ENCODE measurements around the gene LHPP. TPM values are rescaled to one million over a fixed set of nuclear protein-coding genes. Genes with fewer than 3 reads are reported as not detected.

Gene LHPP
- total and polyA plus RNA-seq, 2 experiments from 2014 or later, result 27.4 to 40.2 TPM

- TF ChIP-seq STAT1 (IDR thresholded peaks at IDR 0.05; ENCODE audit: unreplicated experiment) (no peak), ZNF462 (CRISPR knock-in tag; IDR thresholded peaks at IDR 0.05) (no peak)
- Histone ChIP-seq H3K27ac (ENCODE audit: low read depth) (no peak overlapping the region), H2AFZ (no peak overlapping the region; the same call in 1 of the 2 replicates), H3K4me3 (no peak overlapping the region), H3F3A (replicated peaks; ENCODE audit: low read depth) (0 out of 2 replicates have a peak, but pooled peaks cover 8% of the 10 kb centered on the region), H3K27me3 (ENCODE audit: insufficient read depth) (no peaks in the 10 kb centered on the region), H3K4me2 (peak overlapping the region; percentile 51; the same call in 1 of the 2 replicates), H3K79me2 (replicated peaks; ENCODE audit: insufficient read depth) (no peaks in the 10 kb centered on the region), H3K4me1 (ENCODE audit: insufficient read depth) (peaks cover 10% of the 10 kb centered on the region), H3K36me3 (ENCODE audit: insufficient read depth) (no peaks in the 10 kb centered on the region), H4K20me1 (replicated peaks; ENCODE audit: insufficient read depth) (no peaks in the 10 kb centered on the region), H3K9me2 (ENCODE audit: insufficient read depth) (no peaks in the 10 kb centered on the region)
- Mint-ChIP-seq H3K36me3 (ENCODE audit: low read depth) (no peaks in the 10 kb centered on the region), H3K27me3 (ENCODE audit: insufficient read depth, low read depth, poor library complexity) (peaks cover 3% of the 10 kb centered on the region), H3K27ac (no peak overlapping the region), H3K4me3 (no peak overlapping the region), H3K9me3 (no peaks in the 10 kb centered on the region), H3K4me1 (peaks cover 33% of the 10 kb centered on the region)
- peak; percentile 52 for DNase-seq (ENCODE audit: low spot score)
- ATAC-seq, result peak; percentile 11
These were observed 75.0 kb downstream of the LHPP start for GRCh38 chr10:124536496-124537050.

GRCh38 chr10:124537166-124537725, 75.6 kb downstream of the LHPP start:
- Histone ChIP-seq H3K27ac (ENCODE audit: low read depth) (no peak overlapping the region), H3K36me3 (ENCODE audit: insufficient read depth) (no peaks in the 10 kb centered on the region), H3K9me2 (ENCODE audit: insufficient read depth) (no peaks in the 10 kb centered on the region), H3K27me3 (ENCODE audit: insufficient read depth) (no peaks in the 10 kb centered on the region), H3K79me2 (replicated peaks; ENCODE audit: insufficient read depth) (no peaks in the 10 kb centered on the region), H3K4me3 (no peak overlapping the region), H4K20me1 (replicated peaks; ENCODE audit: insufficient read depth) (no peaks in the 10 kb centered on the region), H2AFZ (no peak overlapping the region), H3K4me1 (ENCODE audit: insufficient read depth) (peaks cover 10% of the 10 kb centered on the region), H3F3A (replicated peaks; ENCODE audit: low read depth) (0 out of 2 replicates have a peak, but pooled peaks cover 5% of the 10 kb centered on the region), H3K4me2 (no peak overlapping the region)
- no peak for TF ChIP-seq EZH2 (IDR thresholded peaks at IDR 0.05; ENCODE audit: low read depth, unreplicated experiment)
- TF ChIP-seq ZNF114 (CRISPR knock-in tag; IDR thresholded peaks at IDR 0.05), result no peak
- TF ChIP-seq REST (IDR thresholded peaks at IDR 0.05; ENCODE audit: unreplicated experiment), result no peak
- no peak for TF ChIP-seq ETS1 (IDR thresholded peaks at IDR 0.05)
- Mint-ChIP-seq H3K27ac (no peak overlapping the region), H3K4me1 (peaks cover 28% of the 10 kb centered on the region), H3K27me3 (ENCODE audit: insufficient read depth, low read depth, poor library complexity) (peaks cover 3% of the 10 kb centered on the region), H3K4me3 (no peak overlapping the region), H3K9me3 (no peaks in the 10 kb centered on the region), H3K36me3 (ENCODE audit: low read depth) (no peaks in the 10 kb centered on the region)
- no peak for DNase-seq (ENCODE audit: low spot score)
- ATAC-seq, result no peak

Measured in GM23338 (cell line).